ENCODE results near the gene ZDHHC13. TPM values are rescaled to one million over a fixed set of nuclear protein-coding genes. Genes with fewer than 3 reads are reported as not detected.

ZDHHC13 gene
- total and polyA plus RNA-seq, 10 of the 15 experiments (the other 5 are each of a cell fraction or from before 2014, with no cell fraction given), result 8.5 to 34.2 (median 20.4) TPM

- Histone ChIP-seq H4K20me1 (ENCODE audit: control insufficient read depth, insufficient read depth) (no peaks in the 10 kb centered on the region), H3K36me3 (ENCODE audit: control insufficient read depth in 2 of 2, insufficient read depth in 2 of 2, low read length in 1 of 2) (peaks cover 1 to 11% of the 10 kb centered on the region in 2 experiments; a peak in 3 of 4 replicates), H3K4me3 (no peak overlapping the region), H3K4me1 (ENCODE audit: control insufficient read depth, insufficient read depth, low read length) (no peaks in the 10 kb centered on the region), H3K9ac (ENCODE audit: control insufficient read depth, insufficient read depth, low read length) (no peak overlapping the region), H3K27ac (ENCODE audit: control insufficient read depth, insufficient read depth) (no peak overlapping the region), H3K9me3 (replicated peaks; ENCODE audit: control insufficient read depth, insufficient read depth, low read length) (no peaks in the 10 kb centered on the region), H3K4me2 (ENCODE audit: control insufficient read depth, insufficient read depth) (no peak overlapping the region), H3K79me2 (ENCODE audit: control insufficient read depth, insufficient read depth, low read length) (no peaks in the 10 kb centered on the region), H2AFZ (ENCODE audit: control insufficient read depth, low read depth, low read length) (no peak overlapping the region), H3K27me3 (replicated peaks in 1 of 2; ENCODE audit: control insufficient read depth in 2 of 2, insufficient read depth in 2 of 2, low read length in 1 of 2) (no peaks in the 10 kb centered on the region)
- no peak for FAIRE-seq
- intact Hi-C loops (cut with micrococcal nuclease; ENCODE audit: unreplicated experiment) (no loop called here), in situ Hi-C loops (cut with MboI) (no loop called here)
- ChIA-PET RAD21 (ENCODE audit: unreplicated experiment) (no interaction called here), SMC1A (ENCODE audit: uncharacterized antibody, unreplicated experiment) (no interaction called here), POLR2A (no interaction called here), CTCF (no interaction called here)
- no peak for ATAC-seq
- no TSS peak for BruUV-seq (replicated peaks)
- WGBS (ENCODE audit: insufficient coverage, insufficient replicate concordance, low lambda C conversion rate, missing lambda C conversion rate), result 67% methylated on average over 3 of the region's 3 CpGs
- no peak for DNase-seq (ENCODE audit: low read depth, low spot score)
- TF ChIP-seq HDGF (IDR thresholded peaks at IDR 0.05), result no peak
- TF ChIP-seq LARP7 (IDR thresholded peaks at IDR 0.05), result no peak
- TF ChIP-seq ZSCAN29 (IDR thresholded peaks at IDR 0.05), result no peak
Measured at GRCh38 chr11:19156892-19157291, 39.9 kb downstream of the ZDHHC13 start.

GRCh38 chr11:19160847-19161246, 43.9 kb downstream of the ZDHHC13 start:
- 97% methylated on average over 6 of the region's 6 CpGs for WGBS (ENCODE audit: insufficient coverage, insufficient replicate concordance, low lambda C conversion rate, missing lambda C conversion rate)
- no TSS peak for BruUV-seq (replicated peaks)
- no peak overlapping the region for H3K4me2 ChIP-seq (ENCODE audit: control insufficient read depth, insufficient read depth)
- no peak overlapping the region for H2AFZ ChIP-seq (ENCODE audit: control insufficient read depth, low read depth, low read length)
- RAD21 ChIA-PET (ENCODE audit: unreplicated experiment), result interaction anchor here (1.6 kb wide), 1 partner anchor 78 kb away, joined by 3 read pairs; no protein-coding TSS in a partner anchor
- no peaks in the 10 kb centered on the region for H4K20me1 ChIP-seq (ENCODE audit: control insufficient read depth, insufficient read depth)
- intact Hi-C loops (cut with micrococcal nuclease; ENCODE audit: unreplicated experiment) (no loop called here), in situ Hi-C loops (cut with MboI) (no loop called here)
- CTCF ChIA-PET, result interaction anchor here (0.6 to 1.9 kb wide), 2 partner anchors 78 to 394 kb away, joined by 3 to 5 read pairs; no protein-coding TSS in a partner anchor
- no peak overlapping the region for H3K4me3 ChIP-seq
- no peak overlapping the region for H3K9ac ChIP-seq (ENCODE audit: control insufficient read depth, insufficient read depth, low read length)
- no peak for ATAC-seq
- H3K79me2 ChIP-seq (ENCODE audit: control insufficient read depth, insufficient read depth, low read length), result no peaks in the 10 kb centered on the region
- DNase-seq (ENCODE audit: low read depth, low spot score), result no peak
- no peaks in the 10 kb centered on the region for H3K9me3 ChIP-seq (replicated peaks; ENCODE audit: control insufficient read depth, insufficient read depth, low read length)
- no peak for FAIRE-seq
- SMC1A ChIA-PET (ENCODE audit: uncharacterized antibody, unreplicated experiment), result interaction anchor here (0.9 to 1.2 kb wide), 3 partner anchors 19 to 268 kb away, joined by 3 read pairs; no protein-coding TSS in a partner anchor
- no peaks in the 10 kb centered on the region for H3K4me1 ChIP-seq (ENCODE audit: control insufficient read depth, insufficient read depth, low read length)
- H3K36me3 ChIP-seq (ENCODE audit: control insufficient read depth in 2 of 2, insufficient read depth in 2 of 2, low read length in 1 of 2), result peaks cover 1 to 13% of the 10 kb centered on the region in 2 experiments; a peak in 3 of 4 replicates
- no peaks in the 10 kb centered on the region for H3K27me3 ChIP-seq (replicated peaks in 1 of 2; ENCODE audit: control insufficient read depth in 2 of 2, insufficient read depth in 2 of 2, low read length in 1 of 2)
- no peak overlapping the region for H3K27ac ChIP-seq (ENCODE audit: control insufficient read depth, insufficient read depth)
- POLR2A ChIA-PET, result no interaction called here
- no peak for TF ChIP-seq NR2C2 (IDR thresholded peaks at IDR 0.05; ENCODE audit: borderline replicate concordance, control insufficient read depth, insufficient read length, low read depth)
- TF ChIP-seq ATF3 (IDR thresholded peaks at IDR 0.05; ENCODE audit: borderline replicate concordance, extremely low read depth, low read depth, low read length), result no peak
- TF ChIP-seq ELK1 (IDR thresholded peaks at IDR 0.05; ENCODE audit: low read depth, low read length), result no peak
- no peak for TF ChIP-seq NRF1 (conservative IDR thresholded peaks at IDR 0.05; ENCODE audit: low read depth, low read length)
- no peak for TF ChIP-seq RB1 (IDR thresholded peaks at IDR 0.05; ENCODE audit: borderline replicate concordance)
- TF ChIP-seq SIX5 (IDR thresholded peaks at IDR 0.05; ENCODE audit: low read depth, low read length, severe bottlenecking), result no peak
- TF ChIP-seq SRF (IDR thresholded peaks at IDR 0.05; ENCODE audit: low read depth in 2 of 2, low read length in 2 of 2), result no peak
- TF ChIP-seq BACH1 (IDR thresholded peaks at IDR 0.05; ENCODE audit: borderline replicate concordance), result no peak
- no peak for TF ChIP-seq PAX8 (IDR thresholded peaks at IDR 0.05)
- no peak for TF ChIP-seq GATAD2B (conservative IDR thresholded peaks at IDR 0.05; ENCODE audit: low read depth)
- TF ChIP-seq ZNF622 (IDR thresholded peaks at IDR 0.05), result no peak
- TF ChIP-seq TAF1 (IDR thresholded peaks at IDR 0.05; ENCODE audit: borderline replicate concordance, low read depth, low read length), result no peak
- no peak for TF ChIP-seq FOXK2 (IDR thresholded peaks at IDR 0.05)
- TF ChIP-seq EED (IDR thresholded peaks at IDR 0.05; ENCODE audit: low read depth), result no peak
- no peak for TF ChIP-seq TARDBP (IDR thresholded peaks at IDR 0.05; ENCODE audit: borderline replicate concordance)
